Measurements from ENCODE around the gene KCNMA1.

The KCNMA1 gene

GRCh38 chr10:77118603-77119282 lies 518.9 kb downstream of the KCNMA1 start:
- TF ChIP-seq, protein P1, sequence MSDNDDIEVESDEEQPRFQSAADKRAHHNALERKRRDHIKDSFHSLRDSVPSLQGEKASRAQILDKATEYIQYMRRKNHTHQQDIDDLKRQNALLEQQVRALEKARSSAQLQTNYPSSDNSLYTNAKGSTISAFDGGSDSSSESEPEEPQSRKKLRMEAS (IDR thresholded peaks at IDR 0.05): no peak
- TF ChIP-seq TAF1 (IDR thresholded peaks at IDR 0.05; ENCODE audit: low read depth): no peak
- no peak for TF ChIP-seq FOXM1 (IDR thresholded peaks at IDR 0.05; ENCODE audit: borderline replicate concordance, low read depth)
- no peak for TF ChIP-seq YY1 (IDR thresholded peaks at IDR 0.05; ENCODE audit: low read depth)
- TF ChIP-seq ZBTB7A (IDR thresholded peaks at IDR 0.05; ENCODE audit: low read depth): no peak
- no peak for TF ChIP-seq USF1 (IDR thresholded peaks at IDR 0.05)
- no peak for TF ChIP-seq EGR1 (IDR thresholded peaks at IDR 0.05)
- TF ChIP-seq RAD21 (IDR thresholded peaks at IDR 0.05; ENCODE audit: low read depth): no peak
- TF ChIP-seq CEBPB (IDR thresholded peaks at IDR 0.05): no peak

DNA sequence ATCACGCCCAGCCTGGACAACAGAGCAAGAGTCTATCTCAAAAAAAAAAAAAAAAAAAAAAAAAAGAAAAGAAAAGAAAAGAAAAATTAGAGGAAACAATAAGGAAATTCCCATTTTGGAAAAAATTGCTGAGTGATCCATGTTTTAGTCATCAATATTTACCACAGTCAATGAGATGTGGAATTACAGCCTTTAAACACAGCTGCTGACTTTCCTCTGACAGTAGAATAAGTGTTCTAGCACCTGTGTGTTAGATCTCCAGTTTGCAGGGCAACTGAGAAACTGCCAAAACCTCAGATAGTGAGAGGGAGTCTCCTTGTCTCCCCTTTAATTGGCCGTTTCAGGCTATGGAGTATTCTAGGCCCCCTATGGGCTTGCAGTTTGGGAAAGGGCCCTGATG lies 520.1 kb downstream of the KCNMA1 start:
- TF ChIP-seq RAD21 (IDR thresholded peaks at IDR 0.05; ENCODE audit: low read depth) (no peak), REST (IDR thresholded peaks at IDR 0.05; ENCODE audit: low read depth) (no peak), USF1 (IDR thresholded peaks at IDR 0.05) (no peak)
- TF ChIP-seq, protein P1 (IDR thresholded peaks at IDR 0.05): no peak

DNA sequence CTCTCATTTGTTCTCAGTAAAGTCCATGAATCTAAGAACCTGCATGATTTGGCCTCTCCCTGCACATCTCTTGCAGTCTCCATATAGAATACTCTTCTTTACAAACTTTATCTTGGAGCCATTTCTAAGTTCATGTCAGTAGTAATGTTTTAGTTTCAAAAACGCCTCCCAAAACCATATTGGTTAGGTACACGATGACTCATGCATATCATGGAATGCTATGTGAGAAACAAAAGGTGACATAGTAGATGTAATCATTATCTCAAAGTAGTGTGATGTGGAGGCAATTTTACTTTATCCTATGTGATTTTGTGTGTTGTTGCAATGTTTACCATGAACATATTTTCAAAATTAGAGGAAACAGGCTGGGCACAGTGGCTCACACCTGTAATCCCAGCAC lies 520.7 kb downstream of the KCNMA1 start:
- no peak for TF ChIP-seq EP300 (IDR thresholded peaks at IDR 0.05; ENCODE audit: borderline replicate concordance)
- TF ChIP-seq ZBTB7A (IDR thresholded peaks at IDR 0.05; ENCODE audit: low read depth): no peak
- no peak for TF ChIP-seq RAD21 (IDR thresholded peaks at IDR 0.05; ENCODE audit: low read depth)

- no peak for TF ChIP-seq EP300 (IDR thresholded peaks at IDR 0.05; ENCODE audit: borderline replicate concordance)
- TF ChIP-seq YY1 (IDR thresholded peaks at IDR 0.05; ENCODE audit: low read depth): no peak
- TF ChIP-seq NFIC (IDR thresholded peaks at IDR 0.05): no peak
- TF ChIP-seq, protein P1 (IDR thresholded peaks at IDR 0.05): no peak
- TF ChIP-seq CREB1 (IDR thresholded peaks at IDR 0.05; ENCODE audit: low read depth): no peak
- TF ChIP-seq FOXM1 (IDR thresholded peaks at IDR 0.05; ENCODE audit: borderline replicate concordance, low read depth): no peak
- TF ChIP-seq RAD21 (IDR thresholded peaks at IDR 0.05; ENCODE audit: low read depth): no peak
- no peak for TF ChIP-seq USF1 (IDR thresholded peaks at IDR 0.05)
- TF ChIP-seq CEBPB (IDR thresholded peaks at IDR 0.05): no peak
- no peak for TF ChIP-seq ZBTB7A (IDR thresholded peaks at IDR 0.05; ENCODE audit: low read depth)
- no peak for TF ChIP-seq EGR1 (IDR thresholded peaks at IDR 0.05)
- TF ChIP-seq TEAD4 (IDR thresholded peaks at IDR 0.05): no peak
- no peak for TF ChIP-seq TAF1 (IDR thresholded peaks at IDR 0.05; ENCODE audit: low read depth)
- no peak for TF ChIP-seq TCF12 (IDR thresholded peaks at IDR 0.05; ENCODE audit: low read depth)
- no peak for TF ChIP-seq REST (IDR thresholded peaks at IDR 0.05; ENCODE audit: low read depth)
These were observed 523.3 kb downstream of the KCNMA1 start for GRCh38 chr10:77114181-77114821.

DNA sequence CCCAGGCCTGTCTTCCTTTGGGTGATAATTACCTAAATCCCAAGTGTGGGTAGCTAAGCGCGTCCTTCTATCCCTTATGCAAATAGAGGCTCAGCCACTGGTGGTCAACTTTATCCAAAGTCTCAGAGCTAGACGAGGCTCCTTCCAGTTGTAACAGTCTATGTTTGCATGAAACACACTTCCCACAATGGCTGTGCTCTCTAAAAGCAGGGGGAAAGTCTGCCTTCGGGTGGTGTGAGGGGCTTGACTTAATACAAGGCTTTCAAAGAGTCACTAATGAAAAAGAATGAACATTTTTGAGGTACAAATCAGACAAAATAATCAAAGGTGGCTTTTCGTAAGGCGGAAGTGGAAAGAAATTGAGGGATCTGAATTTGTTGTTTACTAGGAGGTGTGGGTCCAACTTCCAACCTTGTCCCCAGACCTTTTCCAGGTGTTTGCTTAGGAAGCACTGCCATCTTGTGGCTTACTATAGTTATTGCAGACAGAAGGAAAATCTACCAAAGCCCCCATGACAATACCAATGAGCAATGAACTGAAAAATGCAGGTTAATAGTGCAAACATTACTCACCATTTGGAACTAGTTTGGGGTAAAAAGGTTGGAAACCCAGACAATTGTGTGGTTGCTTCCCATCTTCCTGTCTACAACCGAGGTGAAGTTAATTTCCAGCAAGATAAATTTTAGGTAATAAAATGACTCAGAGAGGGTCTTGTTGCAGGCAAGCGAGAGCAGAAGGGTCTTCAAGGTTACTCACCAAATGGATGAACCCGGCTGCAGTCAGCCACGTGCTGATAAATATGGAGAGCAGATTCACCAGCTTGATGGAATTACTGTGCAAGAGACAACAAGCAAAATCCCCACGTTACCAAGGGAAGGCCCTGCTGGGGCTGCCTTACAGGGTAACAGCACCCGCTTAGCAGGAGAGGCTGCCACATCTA lies 525.7 kb downstream of the KCNMA1 start:
- peak; percentile 90 for TF ChIP-seq RAD21 (IDR thresholded peaks at IDR 0.05; ENCODE audit: low read depth)
- TF ChIP-seq USF1 (IDR thresholded peaks at IDR 0.05): no peak

Measured in Ishikawa (cell line).